SK-N-SH treated with all-trans-retinoic acid at 6 μM for 48 hours (cell line): ENCODE measurements around the gene NAALADL2.

Experiments used
- ATAC-seq: fragments of 200-7000 bp; cut with Tn5 transposase; 3 replicates; pipeline ENCODE4 v1.9.1; 2020; ENCODE audit warnings: mild to moderate bottlenecking, moderate library complexity
- ARNTL ChIP-seq: fragments of 450-650 bp; formaldehyde crosslinking; IDR thresholded peaks from 2 replicates; pipeline ENCODE4 v1.5.0; 2020; ENCODE audit warnings: low read depth, mild to moderate bottlenecking, moderate library complexity, borderline replicate concordance
- BACH2 ChIP-seq: fragments of 250-450 bp; sonication (Bioruptor Pico); IDR thresholded peaks from 2 replicates; pipeline ENCODE4 v1.9.0; 2021; ENCODE audit warnings: mild to moderate bottlenecking, borderline replicate concordance
- CREB5 ChIP-seq: fragments of 250-450 bp; sonication (Bioruptor Pico); IDR thresholded peaks from 2 replicates; pipeline ENCODE4 v1.5.1; 2020; ENCODE audit warnings: low read depth, mild to moderate bottlenecking, moderate library complexity
- CSDC2 ChIP-seq: fragments of 250-450 bp; sonication (Bioruptor Pico); IDR thresholded peaks from 2 replicates; pipeline ENCODE4 v1.5.0; 2020; ENCODE audit warnings: mild to moderate bottlenecking, moderate library complexity
- CSRNP3 ChIP-seq: fragments of 250-450 bp; sonication (Bioruptor Pico); IDR thresholded peaks from 2 replicates; pipeline ENCODE4 v1.5.1; 2021; ENCODE audit warnings: mild to moderate bottlenecking, moderate library complexity
- ESRRG ChIP-seq: fragments of 250-450 bp; sonication (Bioruptor Pico); IDR thresholded peaks from 2 replicates; pipeline ENCODE4 v1.6.1; 2021; ENCODE audit warnings: mild to moderate bottlenecking
- GLIS3 ChIP-seq: fragments of 250-450 bp; sonication (Bioruptor Pico); IDR thresholded peaks from 2 replicates; pipeline ENCODE4 v1.5.0; 2020; ENCODE audit warnings: mild to moderate bottlenecking, moderate library complexity
- ISL1 ChIP-seq: fragments of 250-450 bp; sonication (Bioruptor Pico); IDR thresholded peaks from 2 replicates; pipeline ENCODE4 v2.1.2; 2022; ENCODE audit warnings: mild to moderate bottlenecking, moderate library complexity
- OSR1 ChIP-seq: fragments of 250-450 bp; sonication (Bioruptor Pico); IDR thresholded peaks from 2 replicates; pipeline ENCODE4 v1.8.0; 2022; ENCODE audit warnings: moderate library complexity, mild to moderate bottlenecking, inconsistent platforms
- PATZ1 ChIP-seq: fragments of 250-450 bp; sonication (Bioruptor Pico); IDR thresholded peaks from 2 replicates; pipeline ENCODE4 v1.8.0; 2020; ENCODE audit warnings: mild to moderate bottlenecking, moderate library complexity, borderline replicate concordance
- POU6F1 ChIP-seq: fragments of 250-450 bp; sonication (Bioruptor Pico); IDR thresholded peaks from 2 replicates; pipeline ENCODE4 v1.8.0; 2021; ENCODE audit warnings: low read depth, mild to moderate bottlenecking, moderate library complexity, borderline replicate concordance
- PPARA ChIP-seq: fragments of 250-450 bp; sonication (Bioruptor Pico); IDR thresholded peaks from 2 replicates; pipeline ENCODE4 v1.5.0; 2020; ENCODE audit warnings: mild to moderate bottlenecking, borderline replicate concordance
- RARB ChIP-seq: fragments of 250-450 bp; sonication (Bioruptor Pico); IDR thresholded peaks from 2 replicates; pipeline ENCODE4 v1.8.0; 2021; ENCODE audit warnings: mild to moderate bottlenecking, moderate library complexity
- SNAI2 ChIP-seq: fragments of 250-450 bp; sonication (Bioruptor Pico); IDR thresholded peaks from 2 replicates; pipeline ENCODE4 v1.5.0; 2020; ENCODE audit warnings: mild to moderate bottlenecking, moderate library complexity
- TCF4 ChIP-seq: fragments of 250-450 bp; sonication (Bioruptor Pico); IDR thresholded peaks from 2 replicates; pipeline ENCODE4 v1.8.0; 2021; ENCODE audit warnings: mild to moderate bottlenecking, moderate library complexity, borderline replicate concordance
- TOX ChIP-seq: fragments of 250-450 bp; sonication (Bioruptor Pico); IDR thresholded peaks from 2 replicates; pipeline ENCODE4 v1.8.0; 2021; ENCODE audit warnings: mild to moderate bottlenecking, moderate library complexity, borderline replicate concordance
- ZC3H10 ChIP-seq: fragments of 250-450 bp; sonication (Bioruptor Pico); IDR thresholded peaks from 2 replicates; pipeline ENCODE4 v1.5.1; 2021; ENCODE audit warnings: mild to moderate bottlenecking, moderate library complexity
- ZFP30 ChIP-seq: fragments of 450-650 bp; formaldehyde crosslinking; IDR thresholded peaks from 2 replicates; pipeline ENCODE4 v1.5.0; 2022; ENCODE audit warnings: mild to moderate bottlenecking, moderate library complexity
- ZNF565 ChIP-seq: fragments of 450-650 bp; formaldehyde crosslinking; conservative IDR thresholded peaks from 2 replicates; pipeline ENCODE4 v1.5.0; 2020; ENCODE audit warnings: low read depth, mild to moderate bottlenecking, moderate library complexity
- ZNF70 ChIP-seq: fragments of 450-650 bp; formaldehyde crosslinking; IDR thresholded peaks from 2 replicates; pipeline ENCODE4 v1.5.0; 2020; ENCODE audit warnings: mild to moderate bottlenecking, moderate library complexity
- ZNF8 ChIP-seq: fragments of 450-650 bp; formaldehyde crosslinking; IDR thresholded peaks from 2 replicates; pipeline ENCODE4 v1.5.0; 2020; ENCODE audit warnings: mild to moderate bottlenecking, moderate library complexity

The NAALADL2 gene

GRCh38 chr3:175453361-175453760 lies 594.2 kb downstream of the NAALADL2 start:
- no peak for ATAC-seq
- no peak for TF ChIP-seq OSR1 (CRISPR knock-in tag)
- TF ChIP-seq ZNF8 (CRISPR knock-in tag) = no peak
- no peak for TF ChIP-seq ZC3H10
- TF ChIP-seq SNAI2 (CRISPR knock-in tag) = no peak
- TF ChIP-seq ZFP30 (CRISPR knock-in tag) = no peak
- no peak for TF ChIP-seq TCF4
- TF ChIP-seq CSDC2 (CRISPR knock-in tag) = no peak
- TF ChIP-seq POU6F1 (CRISPR knock-in tag) = no peak
- no peak for TF ChIP-seq BACH2 (CRISPR knock-in tag)
- TF ChIP-seq ISL1 = no peak
- TF ChIP-seq ESRRG = no peak
- no peak for TF ChIP-seq PATZ1 (CRISPR knock-in tag)
- no peak for TF ChIP-seq ARNTL (CRISPR knock-in tag)
- TF ChIP-seq ZNF565 = no peak
- TF ChIP-seq GLIS3 (CRISPR knock-in tag) = no peak

- TF ChIP-seq ESRRG (no peak), ZFP30 (CRISPR knock-in tag) (no peak), TCF4 (no peak), PATZ1 (CRISPR knock-in tag) (no peak), ARNTL (CRISPR knock-in tag) (no peak), ZNF70 (CRISPR knock-in tag) (no peak), GLIS3 (CRISPR knock-in tag) (no peak), TOX (CRISPR knock-in tag) (no peak), OSR1 (CRISPR knock-in tag) (no peak), PPARA (CRISPR knock-in tag) (no peak), ZC3H10 (no peak), CREB5 (no peak), ZNF565 (no peak), RARB (CRISPR knock-in tag) (no peak)
- no peak for ATAC-seq
These were observed 597.3 kb downstream of the NAALADL2 start for GRCh38 chr3:175456466-175456865.

- ATAC-seq = no peak
These were observed 598.2 kb downstream of the NAALADL2 start for GRCh38 chr3:175457301-175457700.

More at GRCh38 chr3:175457301-175457700, 598.2 kb downstream of the NAALADL2 start:
- TF ChIP-seq ESRRG (no peak), ZFP30 (CRISPR knock-in tag) (no peak), TCF4 (no peak), PATZ1 (CRISPR knock-in tag) (no peak), SNAI2 (CRISPR knock-in tag) (no peak), PPARA (CRISPR knock-in tag) (no peak), CSRNP3 (CRISPR knock-in tag) (no peak), BACH2 (CRISPR knock-in tag) (no peak), GLIS3 (CRISPR knock-in tag) (no peak), RARB (CRISPR knock-in tag) (no peak), TOX (CRISPR knock-in tag) (no peak), ZNF70 (CRISPR knock-in tag) (no peak), POU6F1 (CRISPR knock-in tag) (no peak), CSDC2 (CRISPR knock-in tag) (no peak)
